HL-60/S4 treated with phorbol 12-myristate 13-acetate at 8.2 ng/mL for 4 days and 3 days (cell line): Measurements from ENCODE around the gene C19orf38.

ENCODE experiments used
- in situ Hi-C: fragments of 300-500 bp; cut with MboI; formaldehyde crosslinking; loops from 2 replicates; pipeline ENCODE4 v1.15.0; 2022; ENCODE audit warnings: low sequenced_read_pairs

Gene C19orf38, protein sequence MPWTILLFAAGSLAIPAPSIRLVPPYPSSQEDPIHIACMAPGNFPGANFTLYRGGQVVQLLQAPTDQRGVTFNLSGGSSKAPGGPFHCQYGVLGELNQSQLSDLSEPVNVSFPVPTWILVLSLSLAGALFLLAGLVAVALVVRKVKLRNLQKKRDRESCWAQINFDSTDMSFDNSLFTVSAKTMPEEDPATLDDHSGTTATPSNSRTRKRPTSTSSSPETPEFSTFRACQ

DNA sequence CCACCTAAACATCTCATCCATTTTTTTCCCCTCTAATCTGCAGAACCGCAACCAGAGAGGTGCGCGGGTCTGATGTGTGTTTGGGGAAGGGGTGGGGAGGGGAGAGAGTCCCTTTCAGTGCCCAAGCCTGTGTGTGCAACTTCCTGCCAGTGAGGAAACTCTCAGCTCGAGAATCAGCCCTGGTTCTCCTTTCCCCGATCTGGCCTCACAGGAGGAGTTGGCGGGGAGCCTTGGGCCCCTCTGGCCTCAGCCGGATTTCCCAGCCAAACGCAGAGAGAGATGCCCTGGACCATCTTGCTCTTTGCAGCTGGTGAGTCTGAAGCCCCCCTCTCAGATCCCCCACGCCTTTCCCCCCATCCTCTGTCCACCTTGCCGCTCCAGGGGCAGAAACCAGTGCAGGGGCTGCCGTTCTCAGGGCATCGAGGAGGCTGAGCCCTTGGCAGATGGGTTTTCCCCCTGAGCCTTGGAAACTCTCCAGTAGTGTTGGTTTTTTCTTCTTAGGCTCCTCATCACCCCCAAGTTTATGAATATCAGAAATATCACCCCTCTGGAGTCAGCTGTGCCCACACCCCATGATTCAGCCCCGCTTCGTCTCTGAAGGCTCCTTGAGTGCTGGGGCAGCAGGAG lies at the start of gene C19orf38:
Gene C19orf38 (plus strand): TSS at position 186 of the 627 bp plus-strand sequence. CDS start 94 bp downstream, at position 280.
- in situ Hi-C loops, result no loop called here

DNA sequence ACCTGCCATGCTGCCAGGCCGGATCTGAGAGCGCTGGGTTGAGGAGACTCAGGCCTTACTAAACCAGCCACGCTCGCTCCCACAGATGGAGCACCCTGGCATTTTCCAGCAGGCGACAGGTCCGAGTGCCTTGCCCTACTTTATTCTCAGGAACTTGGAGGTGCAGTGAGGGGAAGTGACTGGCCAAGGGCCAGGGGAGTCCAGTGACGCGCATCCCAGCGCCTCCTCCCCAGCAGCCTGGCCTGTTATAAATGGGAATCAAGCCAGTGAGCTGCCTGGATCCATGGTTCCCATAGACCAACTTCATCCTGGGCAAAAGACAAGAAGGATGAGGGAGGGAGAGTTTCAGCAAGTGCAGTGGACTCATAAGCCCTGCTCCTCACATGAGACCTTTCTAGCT lies 47.7 kb upstream of the C19orf38 start:
- in situ Hi-C loops, result no loop called here

DNA sequence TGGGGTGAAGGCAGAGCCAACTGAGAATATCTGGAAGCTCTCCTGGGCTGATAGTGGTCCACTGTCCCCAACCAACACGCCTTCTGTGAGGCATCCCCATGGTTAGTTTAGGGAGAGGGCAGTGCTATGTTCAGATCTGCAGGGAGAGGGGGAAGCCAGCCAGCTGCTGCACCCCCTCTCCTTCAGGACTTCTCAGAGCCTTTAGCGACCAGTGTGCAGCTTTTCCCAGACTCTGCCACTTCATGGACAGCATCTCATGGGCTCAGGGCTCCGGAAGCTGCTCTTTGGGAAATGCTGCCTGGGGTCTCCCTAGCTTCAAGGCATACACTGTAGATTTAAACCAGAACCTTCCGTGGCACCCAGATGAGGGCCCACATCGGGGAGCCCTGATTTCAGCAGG lies 45.7 kb upstream of the C19orf38 start:
- in situ Hi-C loops, result no loop called here

DNA sequence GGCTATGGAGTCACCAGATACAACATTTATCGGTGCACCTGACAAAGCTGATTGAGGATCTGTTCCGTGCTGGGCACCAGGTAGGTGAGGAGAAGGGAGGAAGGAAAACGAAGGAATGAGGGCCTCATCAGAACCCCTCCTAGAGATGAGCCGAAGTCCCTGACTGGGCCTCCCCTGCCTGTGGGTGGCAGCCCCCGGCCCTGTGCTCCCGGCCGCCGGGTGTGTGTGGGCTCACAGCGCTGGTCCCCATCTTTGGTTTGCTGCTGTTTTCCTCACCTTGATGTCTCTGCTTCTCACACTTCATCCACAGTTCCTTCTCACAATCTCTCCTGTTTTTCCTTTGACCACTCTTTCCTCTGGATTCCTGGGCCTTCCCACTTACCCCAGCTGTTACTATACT lies 45.0 kb upstream of the C19orf38 start:
- in situ Hi-C loops, result no loop called here

DNA sequence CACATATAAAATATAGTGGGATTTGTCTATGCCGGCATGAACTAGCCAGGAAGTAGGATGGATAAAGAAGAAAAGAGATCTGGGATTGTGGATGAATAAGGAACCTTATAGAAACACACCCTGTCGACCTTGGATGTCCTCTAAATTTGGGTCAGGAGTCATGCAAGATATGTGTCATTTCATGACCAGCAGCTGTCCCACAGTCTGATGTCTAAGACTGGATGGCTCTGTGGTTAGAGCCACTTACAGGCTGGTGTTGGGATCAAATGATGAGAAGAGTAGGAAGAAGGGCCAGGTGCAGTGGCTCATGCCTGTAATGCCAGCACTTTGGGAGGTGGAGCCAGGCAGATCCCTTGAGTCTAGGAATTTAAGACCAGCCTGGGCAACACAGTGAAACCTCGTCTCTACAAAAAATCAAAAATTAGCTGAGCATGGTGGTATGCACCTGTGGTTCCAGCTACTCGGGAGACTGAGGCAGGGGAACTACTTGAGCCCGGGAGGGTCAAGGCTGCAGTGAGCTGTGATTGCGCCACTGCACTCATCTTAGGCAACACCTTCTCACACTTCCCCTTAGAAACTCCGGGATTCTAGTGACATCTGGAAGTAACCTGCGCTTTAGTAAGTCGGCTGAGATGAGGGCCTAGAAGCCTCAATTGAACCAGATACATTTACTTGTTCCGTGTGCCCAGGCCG lies 43.0 kb upstream of the C19orf38 start:
- in situ Hi-C loops, result no loop called here

DNA sequence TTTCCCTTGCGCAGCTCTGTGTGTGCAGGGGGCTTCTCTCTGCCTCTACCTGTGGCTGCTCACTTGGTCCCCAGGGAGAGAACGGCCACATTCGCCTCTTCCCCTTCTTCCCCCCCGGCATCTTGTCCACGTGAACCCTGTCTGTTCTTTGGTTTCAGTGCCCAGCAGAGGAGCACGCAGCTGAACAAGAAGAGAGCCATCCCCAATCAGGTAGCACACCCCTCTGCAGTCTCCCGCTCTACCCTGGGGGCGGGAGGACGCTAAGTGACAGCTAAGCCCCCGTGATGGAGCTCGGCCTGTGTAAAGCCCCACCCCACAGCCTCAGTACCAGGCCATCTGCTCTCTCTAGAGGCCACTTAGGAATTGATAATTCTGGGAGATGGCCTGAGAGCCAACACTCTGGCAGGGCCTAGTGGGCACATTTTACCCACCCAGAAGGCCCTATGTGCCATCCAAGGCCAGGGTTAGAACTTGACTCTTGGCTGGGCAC lies 42.4 kb upstream of the C19orf38 start:
- in situ Hi-C loops, result no loop called here

DNA sequence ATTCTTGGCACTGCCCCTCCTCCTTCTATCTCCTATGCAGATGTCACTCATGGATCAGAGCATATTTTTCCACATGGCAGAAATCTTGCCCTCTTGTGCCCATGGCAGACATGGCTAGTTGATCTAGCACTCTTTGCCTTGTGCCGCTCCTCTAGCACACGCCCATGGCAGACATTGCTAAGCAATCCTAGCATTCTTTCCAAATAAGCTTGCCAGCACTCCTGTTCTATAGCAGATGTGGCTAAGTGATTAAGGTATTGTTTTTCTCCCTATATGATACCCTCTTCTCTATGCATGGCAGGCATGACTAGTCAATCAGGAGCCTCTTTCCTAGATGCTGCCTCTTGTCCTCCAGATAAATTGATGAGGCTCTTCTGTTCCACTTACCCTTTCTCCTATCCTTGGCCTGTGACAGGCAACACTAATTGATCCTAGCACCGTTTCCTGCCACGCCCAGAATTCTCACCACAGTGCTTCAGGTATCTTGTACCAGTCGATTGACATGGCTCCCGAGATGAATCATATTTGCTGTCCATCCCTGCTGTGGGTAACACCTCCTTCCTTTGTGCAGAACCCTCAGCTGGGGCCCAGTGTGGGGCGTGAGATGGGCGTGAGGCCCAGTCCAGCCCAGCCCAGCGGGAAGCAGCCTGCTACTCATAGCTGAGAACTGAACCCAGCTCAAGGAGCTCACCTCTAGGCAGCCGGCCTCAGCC lies 39.1 kb upstream of the C19orf38 start:
- in situ Hi-C loops, result no loop called here

DNA sequence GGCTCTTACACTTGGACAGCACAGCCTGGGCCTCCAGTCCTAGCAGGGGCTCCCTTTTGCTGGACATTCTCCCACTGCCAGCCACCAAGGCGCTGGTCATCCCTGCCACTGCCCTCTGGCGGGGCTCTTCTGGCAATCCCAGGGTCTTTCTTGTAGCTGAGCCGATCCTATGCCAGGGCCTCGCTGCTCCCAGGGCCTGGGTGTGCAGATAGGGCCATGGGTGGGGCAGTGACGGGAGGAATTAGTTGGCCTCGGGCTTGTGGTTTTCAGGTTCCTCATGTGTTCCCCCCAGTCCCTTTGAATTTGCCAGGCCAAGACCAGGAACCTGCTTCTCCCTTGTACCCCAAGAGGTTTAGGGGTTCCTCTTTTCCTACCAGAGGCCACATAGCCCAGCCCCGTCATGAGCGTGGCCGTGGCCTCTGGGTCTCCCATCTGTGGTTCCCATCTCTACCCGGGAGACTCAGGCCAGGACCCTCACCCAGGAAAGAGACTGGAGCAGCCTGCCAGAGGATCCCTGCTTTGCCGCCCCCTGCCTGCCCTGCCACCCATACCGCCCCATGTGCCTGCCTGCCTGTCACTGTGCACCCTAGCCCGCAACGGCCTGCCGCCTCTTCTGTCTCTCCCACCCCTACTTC lies 38.4 kb upstream of the C19orf38 start:
- in situ Hi-C loops, result no loop called here

DNA sequence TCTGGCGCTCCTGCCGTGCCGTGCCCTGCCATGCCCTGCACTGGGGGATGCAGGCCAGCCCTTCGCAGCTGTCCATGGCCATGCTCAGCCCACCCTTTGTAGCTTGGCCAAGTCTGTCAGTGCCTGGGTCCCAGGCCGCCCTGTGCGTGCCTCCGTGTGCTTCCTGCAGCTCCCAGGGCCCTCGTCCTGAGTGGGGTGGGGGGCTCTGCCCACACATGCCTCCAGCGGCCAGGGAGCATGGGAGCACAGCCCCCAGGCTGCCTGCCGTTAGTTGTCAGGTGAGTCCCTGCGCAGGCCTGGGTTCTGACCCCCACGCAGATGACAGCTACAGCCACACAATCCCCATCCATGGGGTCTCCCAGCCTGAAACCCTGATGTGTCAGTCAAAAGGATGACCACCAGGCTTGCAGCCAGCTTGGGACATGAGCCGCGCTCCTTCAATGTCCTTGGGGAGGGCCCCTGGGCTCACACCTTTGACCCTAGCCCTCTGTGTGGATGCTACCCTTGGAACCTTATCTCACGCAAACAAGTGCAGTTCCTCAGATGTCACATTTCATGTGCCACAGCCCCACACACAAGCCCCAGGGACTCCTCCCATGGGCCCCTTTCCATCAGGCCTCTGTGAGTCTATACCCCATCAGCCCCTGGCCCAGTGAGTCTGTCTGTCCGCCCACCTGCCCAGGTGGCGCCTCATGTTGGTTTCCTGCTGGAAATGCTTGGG lies 36.7 kb upstream of the C19orf38 start:
- in situ Hi-C loops, result no loop called here

DNA sequence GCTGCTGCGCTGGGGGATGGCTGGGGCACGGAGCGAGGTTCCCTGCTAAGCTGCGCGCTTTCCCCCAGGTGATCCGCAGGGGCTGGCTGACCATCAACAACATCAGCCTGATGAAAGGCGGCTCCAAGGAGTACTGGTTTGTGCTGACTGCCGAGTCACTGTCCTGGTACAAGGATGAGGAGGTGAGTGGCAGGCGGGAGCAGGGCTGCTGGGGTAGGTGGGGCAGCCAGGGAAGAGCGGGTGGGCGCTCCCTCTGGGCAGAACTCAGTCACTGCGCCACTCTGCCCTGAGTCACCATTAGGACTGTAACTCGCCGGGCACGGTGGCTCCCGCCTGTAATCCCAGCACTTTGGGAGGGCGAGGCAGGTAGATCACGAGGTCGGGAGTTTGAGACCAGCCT lies 36.0 kb upstream of the C19orf38 start:
- in situ Hi-C loops, result no loop called here

DNA sequence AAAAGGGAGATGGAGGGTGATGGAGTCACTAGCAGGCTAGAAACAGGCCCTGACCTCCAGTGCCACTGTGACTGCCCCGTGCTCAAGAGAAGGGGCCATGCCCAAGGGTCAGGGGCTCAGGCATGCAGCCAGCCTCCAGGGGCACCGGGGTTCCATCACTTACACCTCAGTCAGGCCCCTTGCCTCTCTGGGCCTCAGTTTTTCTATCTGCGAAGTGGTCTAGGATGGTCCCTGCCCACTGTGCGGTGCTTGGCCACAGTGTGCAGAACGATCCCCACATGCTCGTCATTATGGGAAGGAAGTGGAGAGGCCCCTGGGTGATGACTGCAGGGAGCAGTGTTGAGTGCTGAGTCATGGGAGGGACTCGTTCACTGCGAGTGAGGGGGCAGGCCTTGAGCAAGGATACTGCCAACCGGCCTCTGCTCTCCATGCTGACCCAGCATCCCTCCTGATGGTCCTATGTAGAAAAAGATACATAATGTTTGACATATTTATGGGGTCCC lies 35.3 kb upstream of the C19orf38 start:
- in situ Hi-C loops, result no loop called here

DNA sequence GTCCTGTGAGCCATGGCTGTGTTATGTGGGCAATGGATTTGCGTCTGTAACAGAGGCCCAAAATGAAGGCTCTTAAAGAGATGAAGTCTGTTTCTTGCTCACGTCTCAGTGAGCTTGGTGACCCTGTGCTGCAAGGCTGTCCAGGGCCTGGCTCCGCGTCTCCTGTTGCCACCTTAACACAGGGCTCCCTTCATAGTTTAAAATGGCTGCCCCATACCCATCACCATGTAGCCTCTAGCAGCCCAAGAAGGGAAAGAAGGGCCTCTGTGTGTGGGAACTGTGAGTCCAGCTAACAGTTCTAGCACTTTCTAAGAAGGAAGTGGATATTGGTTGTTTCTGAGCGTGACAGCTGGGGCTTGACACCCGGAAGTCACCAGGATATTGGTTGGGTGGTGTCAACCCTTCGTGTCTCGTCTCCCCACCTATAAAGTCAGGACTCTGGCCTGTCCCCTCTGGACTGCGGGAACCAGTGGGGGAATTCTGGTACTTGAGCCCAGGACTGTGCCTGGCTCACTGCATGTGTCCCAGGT lies 33.1 kb upstream of the C19orf38 start:
- in situ Hi-C loops, result no loop called here

DNA sequence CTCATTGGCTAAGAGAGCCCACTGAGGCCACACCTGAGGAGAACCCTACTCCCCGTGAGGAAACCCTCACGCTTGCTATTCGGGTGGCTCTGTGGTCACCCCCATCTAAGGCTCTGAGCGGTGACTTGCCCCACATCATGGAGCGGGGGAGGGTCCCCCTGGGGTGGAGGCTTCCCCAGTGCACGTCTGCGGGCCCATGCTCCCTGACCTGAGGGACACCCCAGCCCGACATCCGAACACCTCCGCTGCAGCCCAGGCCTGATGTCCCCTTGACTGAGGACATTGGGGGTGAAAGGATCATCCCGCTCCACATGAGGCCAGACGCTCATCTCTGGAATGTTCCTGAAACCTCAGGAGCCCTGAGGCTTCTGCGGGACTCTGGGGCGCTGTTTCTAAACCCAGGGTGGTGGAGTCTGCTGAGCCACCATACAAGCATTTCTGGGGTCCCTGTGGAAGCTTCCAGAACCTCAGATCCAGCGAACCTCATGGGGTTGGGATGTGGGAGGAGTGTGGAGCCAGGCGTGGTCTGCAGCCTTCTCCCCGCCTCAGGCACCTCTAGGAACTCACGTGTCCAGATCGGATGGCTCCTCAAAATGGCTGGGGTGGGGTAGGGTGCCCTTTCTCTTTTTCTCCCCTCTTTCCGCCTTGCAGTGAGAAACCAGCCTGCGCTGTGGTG lies 32.1 kb upstream of the C19orf38 start:
- in situ Hi-C loops, result no loop called here

DNA sequence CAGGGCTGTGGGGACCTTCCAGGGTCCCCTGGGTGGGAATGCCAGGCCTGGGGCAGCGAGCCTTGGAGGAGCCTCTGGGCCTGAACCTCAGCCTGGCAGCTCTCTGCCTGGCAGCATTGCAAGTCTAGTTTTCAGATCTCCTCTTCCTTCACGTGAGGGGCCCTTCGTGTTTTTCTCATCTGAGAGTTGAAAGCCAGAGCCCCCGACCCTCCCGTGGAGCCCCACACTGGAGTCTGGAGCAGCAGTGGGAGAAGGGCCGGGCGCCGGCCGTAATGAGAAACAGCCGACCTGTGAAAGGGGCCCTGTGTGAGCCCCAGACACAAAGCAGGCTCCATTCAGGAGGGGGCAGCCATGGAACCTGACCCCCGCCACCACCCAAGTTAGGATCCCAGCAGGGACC lies 31.5 kb upstream of the C19orf38 start:
- in situ Hi-C loops, result no loop called here

DNA sequence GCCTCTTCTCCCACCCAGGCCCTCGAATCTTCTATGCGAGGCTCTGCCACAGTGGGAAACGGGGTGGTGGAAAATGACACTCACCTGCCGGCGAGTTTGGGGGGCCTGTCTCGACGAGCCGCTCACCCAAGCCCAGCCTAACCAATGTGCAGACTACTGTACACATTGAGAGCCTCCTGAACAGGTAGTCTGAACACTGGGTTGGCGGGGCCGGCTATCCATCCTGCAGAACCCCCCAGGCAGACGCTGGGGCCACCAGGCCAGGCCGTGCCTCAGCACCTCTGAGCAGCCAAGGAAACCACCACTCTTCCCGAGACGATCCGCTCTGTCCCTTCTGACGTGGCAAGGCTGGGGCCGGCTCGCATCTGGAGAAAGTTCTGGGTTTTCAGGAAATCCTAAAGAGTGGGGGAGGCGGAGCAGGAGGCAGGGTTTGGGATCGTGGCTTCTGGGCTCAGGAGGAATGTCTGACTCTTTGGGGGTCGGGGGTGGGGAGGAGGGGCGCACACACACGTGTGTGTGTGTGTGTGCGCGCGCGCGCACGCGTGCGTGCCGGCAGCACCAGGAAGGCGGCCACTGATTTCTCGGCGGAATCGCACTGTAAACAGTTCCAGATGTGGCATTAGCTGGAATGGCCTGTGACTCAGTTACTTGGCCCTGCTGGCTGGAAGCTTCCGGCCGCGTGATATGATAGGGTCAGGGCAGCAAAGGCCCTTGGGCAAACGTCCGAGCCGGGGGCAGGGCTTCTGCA lies 30.8 kb upstream of the C19orf38 start:
- in situ Hi-C loops, result no loop called here

DNA sequence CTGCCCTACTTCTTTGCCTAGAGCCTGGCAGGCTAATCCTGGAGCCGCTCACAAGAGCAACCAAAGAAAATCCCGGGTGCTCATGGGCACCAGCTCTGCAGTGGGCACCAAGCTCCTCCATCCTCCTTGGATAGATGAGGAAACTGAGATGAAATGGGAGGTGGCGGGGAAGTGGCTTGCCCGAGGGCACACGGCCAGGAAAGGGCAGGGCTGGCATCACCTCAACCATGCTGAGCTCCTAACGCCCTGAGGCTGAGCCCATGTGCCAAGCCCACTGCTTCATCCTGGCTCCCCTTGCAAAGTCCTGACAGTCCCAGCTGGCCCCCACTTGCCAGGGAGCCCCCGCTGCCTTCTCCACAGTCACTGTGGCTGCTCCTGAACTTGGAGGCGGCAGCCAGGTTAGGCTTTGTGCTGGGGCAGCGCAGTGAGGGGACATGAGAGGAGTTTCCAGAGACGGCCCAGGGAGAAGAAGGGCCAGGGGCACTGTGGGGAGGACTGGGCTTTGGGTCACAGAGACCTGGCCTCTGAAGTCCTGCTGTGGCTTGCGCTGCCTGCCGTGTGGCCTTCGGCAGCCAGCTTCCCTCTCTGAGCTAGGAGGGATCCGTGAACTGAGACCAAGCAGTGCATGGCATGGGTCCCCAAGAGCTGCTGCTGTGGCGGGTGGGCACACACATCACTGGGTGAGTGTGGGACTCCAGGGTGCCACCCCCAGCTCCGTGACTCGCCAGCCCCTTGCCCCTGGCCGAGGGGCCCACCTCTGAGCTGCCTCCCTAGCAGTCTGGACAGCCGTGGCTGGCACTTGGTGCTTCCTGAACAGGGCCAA lies 29.7 kb upstream of the C19orf38 start:
- in situ Hi-C loops, result no loop called here

DNA sequence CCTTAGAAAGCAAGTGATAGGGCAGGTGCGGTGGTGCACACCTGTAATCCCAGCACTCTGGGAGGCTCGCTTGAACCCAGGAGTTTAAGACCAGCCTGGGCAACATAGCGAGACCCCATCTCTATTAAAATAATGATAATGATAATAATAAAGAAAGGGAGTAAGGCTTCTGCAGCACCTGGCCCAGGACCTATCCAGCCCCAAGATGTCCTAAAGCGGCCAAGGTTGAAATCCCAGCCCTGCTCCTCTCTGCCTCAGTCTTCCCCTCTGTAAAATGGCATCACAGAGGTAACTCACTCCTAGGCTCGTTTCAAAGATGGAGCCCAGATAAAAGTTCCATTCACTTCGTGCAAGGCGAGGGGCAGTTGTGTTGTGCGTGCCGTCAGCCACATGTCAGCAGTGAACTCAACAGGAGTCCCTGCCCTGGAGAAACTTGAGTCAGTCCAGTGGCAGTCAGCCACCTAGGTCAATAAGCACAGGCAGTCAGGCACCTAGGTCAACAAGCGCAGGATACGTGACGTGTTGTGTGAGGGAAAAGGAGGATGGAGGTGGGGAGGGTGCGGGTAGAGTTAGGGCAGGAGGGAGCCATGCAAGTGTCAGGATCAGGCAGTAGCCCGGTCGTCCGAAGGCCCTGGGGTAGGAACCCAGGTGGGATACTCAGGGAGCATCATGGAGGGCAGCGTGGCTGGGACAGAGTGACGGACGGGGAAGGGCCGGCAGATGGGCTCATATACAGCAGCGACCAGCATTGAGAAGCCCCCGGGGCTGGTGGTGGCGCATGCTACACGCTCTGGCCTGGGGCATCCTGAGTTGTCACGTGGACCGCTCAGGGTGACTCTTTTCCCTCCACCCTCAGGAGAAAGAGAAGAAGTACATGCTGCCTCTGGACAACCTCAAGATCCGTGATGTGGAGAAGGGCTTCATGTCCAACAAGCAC lies 28.8 kb upstream of the C19orf38 start:
- in situ Hi-C loops, result no loop called here
